ENCODE data around the gene SEC14L2.
"Not testable (repeated sequence)": the region's sequence is repeated elsewhere in the genome, so short reads cannot be mapped to it uniquely, and the experiment has no call there.

The SEC14L2 gene

DNA sequence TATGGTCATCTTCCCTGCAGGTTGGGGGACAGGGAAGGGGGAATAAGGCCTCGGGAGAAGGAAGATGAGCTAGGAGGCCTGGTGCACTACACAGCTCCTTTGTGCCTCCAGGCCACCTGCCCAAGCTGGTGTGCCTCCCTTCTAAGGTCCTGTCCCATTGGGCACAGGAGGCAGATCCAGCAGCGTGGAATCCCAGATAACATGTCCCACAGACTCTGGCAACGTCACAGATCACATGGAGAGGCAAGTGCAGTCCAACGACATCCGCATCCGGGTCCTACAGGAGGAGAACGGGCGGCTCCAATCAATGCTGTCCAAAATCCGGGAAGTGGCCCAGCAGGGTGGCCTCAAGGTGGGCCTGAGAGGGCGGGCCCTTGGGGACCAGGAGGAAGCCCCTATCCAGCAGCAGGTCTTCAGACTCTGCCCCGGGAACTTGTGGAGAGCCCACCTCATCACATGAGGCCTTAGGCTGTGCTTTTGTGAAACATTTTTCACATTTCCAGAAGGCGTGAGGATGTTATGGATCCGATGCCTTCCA, 21.4 kb upstream of the SEC14L2 start:
- DNase-seq: no peak

DNA sequence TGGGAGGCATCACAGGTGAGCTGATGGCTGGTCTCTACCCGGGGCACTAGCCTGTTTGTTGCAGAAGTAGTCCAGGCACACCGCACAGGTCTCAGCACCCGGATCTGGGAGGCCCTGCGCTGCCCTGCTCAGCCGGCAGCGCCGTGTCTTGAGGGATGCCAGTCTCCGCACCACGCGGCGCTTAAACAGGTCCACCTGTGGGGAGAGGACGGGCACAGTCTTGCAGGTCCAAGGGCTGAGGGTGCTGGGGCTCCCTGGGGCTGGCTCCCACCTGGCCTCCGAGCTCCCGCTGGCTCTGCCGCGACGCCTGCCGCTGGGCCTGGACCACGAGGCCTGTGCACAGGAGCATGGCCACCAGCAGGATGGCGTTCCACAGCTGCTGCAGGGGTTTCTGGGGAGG, 16.8 kb upstream of the SEC14L2 start:
- DNase-seq: no peak

- DNase-seq: no peak
Observed at GRCh38 chr22:30381264-30381663, 15.6 kb upstream of the SEC14L2 start.

- no peak for DNase-seq
Observed at GRCh38 chr22:30382340-30382739, 14.5 kb upstream of the SEC14L2 start.

- DNase-seq: no peak
Observed at GRCh38 chr22:30383061-30383460, 13.8 kb upstream of the SEC14L2 start.

DNA sequence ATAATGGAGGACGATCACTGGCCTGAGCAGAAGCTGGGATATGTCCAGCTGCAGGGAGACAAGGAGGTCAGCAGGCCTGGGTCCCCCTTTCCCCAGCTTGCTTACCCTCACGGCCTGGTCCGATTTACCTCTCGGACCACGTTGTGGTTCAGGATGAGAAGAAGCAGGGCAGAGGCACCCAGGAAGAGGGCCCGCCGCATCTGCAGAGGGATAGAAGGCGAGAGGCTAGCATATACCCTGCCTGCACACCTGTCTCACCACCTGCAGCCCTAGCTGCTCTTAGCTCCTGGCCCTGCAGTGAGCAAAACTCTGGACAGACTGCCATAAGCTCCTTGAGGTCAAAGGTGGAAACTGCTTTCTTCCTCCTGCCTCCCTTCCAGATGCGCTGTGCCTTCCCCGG, 10.9 kb upstream of the SEC14L2 start:
- DNase-seq: no peak

GRCh38 chr22:30386608-30386959, 10.2 kb upstream of the SEC14L2 start:
- peak in 2 of 14 donors; percentile 14 to 40 for DNase-seq

- DNase-seq: peak; percentile 22 to 90 (median 69)
Observed at GRCh38 chr22:30386960-30387827, 9.6 kb upstream of the SEC14L2 start, which contains the start of gene RNF215. Gene RNF215 (minus strand): TSS chr22:30387411. CDS start chr22:30387313, 98 bp downstream.

GRCh38 chr22:30390974-30391691, 5.7 kb upstream of the SEC14L2 start:
- peak in 11 of 14 donors; percentile 9 to 74 (median 47) for DNase-seq

DNA sequence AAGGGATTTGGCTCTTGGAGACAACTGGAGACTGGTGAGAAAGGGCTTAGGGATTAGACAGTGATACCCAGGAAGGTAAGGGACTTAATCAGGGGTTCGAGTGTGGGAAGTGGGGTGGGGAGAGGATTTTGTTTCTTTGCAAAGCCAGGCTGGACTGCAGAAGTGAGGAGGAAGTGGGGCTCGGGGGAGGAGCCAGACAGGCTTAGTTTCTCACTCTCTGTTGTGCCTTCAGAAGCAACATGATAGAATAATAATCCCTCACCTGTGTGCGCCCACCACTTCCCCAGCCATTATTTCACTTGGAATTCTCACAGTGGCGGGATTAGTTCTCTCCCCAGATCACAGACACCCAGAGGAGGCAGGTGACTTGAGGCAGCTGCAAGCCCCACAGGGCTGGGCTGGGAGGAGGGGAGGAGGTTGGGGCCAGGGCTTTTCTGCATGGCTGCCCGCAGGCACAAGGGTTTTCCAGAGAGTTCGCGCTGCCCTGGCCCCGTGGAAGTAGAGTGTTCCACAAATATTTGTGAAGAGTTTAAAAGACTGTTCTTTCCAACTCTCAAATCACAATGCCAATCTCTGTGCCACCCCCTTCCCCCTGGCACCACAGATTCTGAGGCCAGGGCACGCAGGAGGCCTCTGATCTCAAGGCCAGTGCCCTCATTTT, 4.0 kb upstream of the SEC14L2 start:
- DNase-seq: peak in 2 of 14 donors; percentile 21 to 25

DNA sequence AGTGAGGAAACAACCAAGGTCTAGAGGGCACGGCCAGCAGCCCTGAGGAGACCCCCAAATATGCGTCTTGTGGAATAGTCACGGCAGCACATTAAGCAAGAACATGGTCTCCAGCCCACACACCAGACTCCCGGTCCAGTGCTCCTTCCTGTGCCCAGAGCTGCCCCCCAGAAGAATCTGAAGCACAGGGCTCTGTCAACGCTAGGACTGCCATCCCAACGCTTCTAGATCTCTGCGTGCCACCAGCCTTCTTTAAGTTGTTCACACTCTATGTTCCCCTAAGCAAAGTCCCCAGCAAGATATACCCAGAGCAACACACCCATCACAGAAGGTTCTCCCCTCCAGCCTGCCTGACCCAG, 3.5 kb upstream of the SEC14L2 start:
- DNase-seq: no peak

DNA sequence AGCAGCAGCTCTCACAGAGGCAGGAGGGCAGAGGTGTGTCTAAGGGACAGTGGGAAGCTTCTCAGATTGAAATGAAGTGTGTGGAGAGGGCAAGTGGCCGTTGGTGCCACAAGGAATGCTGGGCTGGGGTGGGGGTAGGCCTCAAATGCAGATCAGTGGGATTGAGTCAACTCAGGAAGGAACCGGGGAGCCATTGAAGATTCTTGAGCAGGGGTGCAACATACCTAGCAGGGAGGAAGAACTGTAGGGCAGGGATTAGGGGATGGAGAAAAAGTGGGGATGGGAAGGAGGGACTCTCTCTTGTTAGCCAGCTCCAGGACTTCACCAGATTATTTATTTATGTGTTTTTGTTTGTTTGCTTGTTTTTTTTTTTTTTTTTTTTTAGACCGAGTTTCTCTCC, 2.9 kb upstream of the SEC14L2 start:
- DNase-seq: no peak

- DNase-seq: peak in 2 of 14 donors; percentile 40 to 57
Observed at GRCh38 chr22:30397656-30398635, 1.1 kb downstream of the SEC14L2 start.

DNA sequence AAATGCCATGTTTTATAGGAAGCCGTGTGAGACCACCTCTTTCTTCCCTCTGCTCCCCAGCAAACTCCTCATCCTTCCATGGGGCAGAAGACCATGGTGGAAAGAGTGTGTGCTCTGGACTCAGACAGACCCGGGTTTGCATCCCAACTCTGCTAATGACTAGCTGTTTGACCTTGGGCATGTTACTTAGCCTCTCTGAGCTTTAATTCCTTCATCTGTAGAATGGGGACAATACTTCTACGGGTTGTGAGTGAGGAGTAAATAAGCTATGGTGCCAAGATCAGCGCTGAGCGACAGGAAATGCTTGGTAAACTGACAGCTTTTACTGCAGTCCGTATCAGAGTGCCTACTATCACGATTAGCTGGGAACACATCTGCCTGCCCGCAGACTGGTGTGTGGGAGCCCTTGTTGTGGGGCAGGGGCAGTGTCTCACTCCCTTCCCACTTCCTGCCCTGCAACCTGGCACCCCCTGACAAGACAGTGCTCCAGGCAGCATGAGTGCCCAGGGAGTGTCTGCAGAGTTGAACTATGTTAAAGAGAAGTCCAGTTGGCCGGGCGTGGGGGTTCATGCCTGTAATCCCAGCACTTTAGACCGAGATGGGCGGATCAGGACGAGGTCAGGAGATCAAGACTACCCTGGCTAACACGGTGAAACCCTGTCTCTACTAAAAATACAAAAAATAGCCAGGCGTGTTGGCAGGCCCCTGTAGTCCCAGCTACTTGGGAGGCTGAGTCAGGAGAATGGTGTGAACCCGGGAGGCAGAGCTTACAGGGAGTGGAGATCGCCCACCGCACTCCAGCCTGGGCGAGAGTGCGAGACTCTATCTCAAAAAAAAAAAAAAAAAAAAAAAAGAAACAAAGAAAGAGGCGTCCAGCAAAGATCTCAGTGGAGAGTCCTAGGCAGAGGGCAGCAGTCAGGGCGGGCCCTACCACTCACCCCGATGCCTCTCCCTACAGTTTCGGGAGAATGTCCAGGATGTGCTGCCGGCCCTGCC, 2.2 kb downstream of the SEC14L2 start:
- peak in 1 of 14 donors; percentile 20 for DNase-seq

DNA sequence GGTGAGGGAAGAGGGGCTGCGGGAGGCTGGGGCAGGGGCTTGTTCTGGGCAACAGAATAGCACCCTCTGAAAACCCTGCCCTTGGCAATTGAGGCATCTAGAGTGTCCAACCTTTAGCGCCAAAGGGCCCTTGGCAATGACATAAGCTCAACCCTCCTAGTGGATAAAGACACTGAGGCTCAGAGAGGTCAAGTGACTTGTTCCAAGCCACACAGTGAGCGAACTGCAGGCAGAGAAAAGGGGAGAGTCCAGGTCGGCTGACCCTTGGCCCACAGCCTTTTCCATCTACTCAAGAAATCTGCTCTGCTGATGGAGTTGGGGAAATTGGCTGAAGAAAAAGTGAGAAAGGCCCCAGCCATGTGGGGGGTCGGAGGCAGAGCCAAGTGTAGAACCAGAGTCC, 2.9 kb downstream of the SEC14L2 start:
- no peak for DNase-seq

GRCh38 chr22:30400159-30400558, 3.3 kb downstream of the SEC14L2 start:
- DNase-seq: no peak

- DNase-seq: not testable (repeated sequence)
Observed at GRCh38 chr22:30401024-30401423, 4.2 kb downstream of the SEC14L2 start.

DNA sequence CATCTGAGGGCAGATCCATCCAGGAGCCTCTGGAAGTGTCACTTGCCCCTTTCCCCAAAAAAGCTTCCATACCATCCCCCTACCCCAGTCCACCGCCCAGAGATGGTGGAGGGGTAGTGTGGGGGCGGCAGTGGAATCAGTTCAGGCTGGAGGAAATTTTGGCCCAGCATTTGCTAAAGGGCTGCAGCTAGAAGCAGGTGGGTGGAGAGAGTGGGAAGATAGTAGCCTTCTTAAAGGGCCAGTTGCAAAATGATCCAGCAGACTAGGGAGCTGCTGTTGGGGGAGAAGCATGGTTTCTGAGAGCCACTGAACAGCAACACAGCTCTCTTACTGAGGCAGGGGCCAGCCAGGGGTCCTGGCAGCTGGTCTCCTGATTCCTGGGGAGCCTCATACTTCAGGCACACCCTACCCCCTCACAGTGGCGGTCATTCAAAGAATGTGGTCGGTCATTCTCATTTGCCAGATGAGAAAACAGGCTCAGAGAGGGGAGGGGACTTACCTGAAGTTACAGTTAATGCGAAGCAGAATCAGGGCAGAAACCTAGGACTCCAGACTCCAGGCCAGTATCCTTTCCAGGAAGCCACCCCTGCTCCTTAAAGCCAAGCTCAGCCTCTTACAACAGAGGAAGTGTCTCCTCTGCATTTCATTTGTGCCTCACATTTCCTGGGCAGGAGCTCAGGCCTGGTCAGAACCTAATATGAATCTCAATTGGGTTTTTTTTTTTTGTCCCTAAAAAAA, 5.4 kb downstream of the SEC14L2 start:
- DNase-seq: peak in 1 of 14 donors; percentile 21

GRCh38 chr22:30402766-30403104, 5.9 kb downstream of the SEC14L2 start:
- not testable (repeated sequence) for DNase-seq

DNA sequence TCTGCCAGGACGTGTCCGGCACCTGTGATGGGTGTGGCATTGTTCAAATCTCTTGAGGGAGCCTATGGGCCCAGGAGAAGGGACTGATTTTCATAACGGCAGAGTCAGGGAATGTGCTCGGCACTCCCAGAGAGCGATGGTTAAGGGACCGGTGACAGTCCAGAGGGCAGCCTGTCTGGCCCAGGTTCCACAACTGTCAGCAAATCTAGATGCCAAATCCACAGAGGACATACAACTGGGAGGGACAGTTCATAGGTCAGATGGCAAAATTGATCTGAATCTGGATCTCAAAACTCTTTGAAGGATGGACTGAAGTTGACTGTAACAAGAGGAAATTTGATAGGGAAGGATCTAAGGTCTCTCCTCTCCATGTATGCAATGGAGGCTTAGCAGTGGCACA, 7.5 kb downstream of the SEC14L2 start:
- DNase-seq: no peak

Measured in C1 segment of cervical spinal cord (tissue), 14 donors.